ENCODE data around the gene MYO3B.
"Not testable (repeated sequence)": the region's sequence is repeated elsewhere in the genome, so short reads cannot be mapped to it uniquely, and the experiment has no call there.

The MYO3B gene

DNA sequence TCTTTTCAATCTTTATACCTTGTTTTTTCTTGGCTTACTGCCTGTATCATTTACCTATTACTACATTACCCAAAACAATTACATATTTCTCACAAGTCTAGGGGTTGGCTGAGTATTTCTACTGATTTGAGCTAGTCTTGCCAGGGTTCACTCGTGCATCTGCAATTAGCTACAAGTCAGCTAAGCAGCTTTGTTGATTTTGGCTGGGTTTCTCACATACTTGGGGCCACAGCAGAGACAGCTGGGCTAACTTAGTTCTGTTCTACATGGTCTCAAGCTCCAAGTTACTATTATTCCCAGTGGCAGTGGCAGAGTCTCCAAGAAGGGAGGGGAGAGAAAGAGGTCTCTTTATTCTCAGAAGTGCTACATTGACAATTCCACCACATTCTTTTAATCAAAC, 482.5 kb downstream of the MYO3B start:
- no peak for DNase-seq (ENCODE audit: low read depth in 4 of 4, low spot score in 1 of 4)

DNA sequence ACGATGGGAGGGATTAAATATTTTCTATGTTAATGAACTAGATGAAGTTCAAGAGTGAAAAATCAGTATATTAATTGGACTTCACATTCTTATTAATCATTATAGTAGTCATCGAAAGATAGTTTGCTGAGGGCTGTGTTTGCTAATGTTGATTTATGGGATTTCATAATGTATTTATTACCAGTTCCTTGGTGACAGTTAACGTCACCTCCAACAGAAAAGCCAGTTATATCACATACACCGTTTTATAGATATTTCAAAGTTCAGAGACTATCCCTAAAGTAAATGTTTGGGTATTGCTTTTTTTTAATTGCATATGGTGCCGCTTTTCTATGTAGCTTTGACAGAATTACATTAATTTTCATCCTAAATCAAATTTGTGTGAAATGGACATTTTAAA, 487.8 kb downstream of the MYO3B start:
- DNase-seq (ENCODE audit: low read depth in 4 of 4, low spot score in 1 of 4), result no peak

DNA sequence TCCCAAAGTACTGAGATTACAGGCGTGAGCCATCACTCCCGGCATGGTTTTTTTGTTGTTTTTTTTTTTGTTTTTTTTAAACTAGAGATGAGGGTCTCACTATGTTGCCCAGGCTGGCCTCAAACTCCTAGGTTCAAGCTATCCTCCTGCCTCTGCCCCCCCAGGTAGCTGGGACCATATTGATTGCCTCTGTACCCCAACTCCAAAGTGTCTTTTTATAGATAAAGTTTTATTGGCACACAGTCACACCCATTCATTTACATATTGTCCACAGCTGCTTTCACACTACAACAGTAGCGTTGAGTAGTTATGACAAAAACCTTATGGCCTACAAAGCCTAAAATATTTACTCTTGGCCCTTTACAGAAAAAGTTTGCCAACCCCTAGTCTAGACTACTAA, 492.0 kb downstream of the MYO3B start:
- DNase-seq (ENCODE audit: low read depth in 4 of 4, low spot score in 1 of 4), result no peak

- no peak for DNase-seq (ENCODE audit: low read depth in 4 of 4, low spot score in 1 of 4)
Observed at GRCh38 chr2:170670651-170671050, 492.7 kb downstream of the MYO3B start.

GRCh38 chr2:170671079-170671478, 493.1 kb downstream of the MYO3B start:
- DNase-seq (ENCODE audit: low read depth in 4 of 4, low spot score in 1 of 4), result no peak

- not testable (repeated sequence) for DNase-seq (ENCODE audit: low read depth in 4 of 4, low spot score in 1 of 4)
Observed at GRCh38 chr2:170674282-170674681, 496.3 kb downstream of the MYO3B start.

DNA sequence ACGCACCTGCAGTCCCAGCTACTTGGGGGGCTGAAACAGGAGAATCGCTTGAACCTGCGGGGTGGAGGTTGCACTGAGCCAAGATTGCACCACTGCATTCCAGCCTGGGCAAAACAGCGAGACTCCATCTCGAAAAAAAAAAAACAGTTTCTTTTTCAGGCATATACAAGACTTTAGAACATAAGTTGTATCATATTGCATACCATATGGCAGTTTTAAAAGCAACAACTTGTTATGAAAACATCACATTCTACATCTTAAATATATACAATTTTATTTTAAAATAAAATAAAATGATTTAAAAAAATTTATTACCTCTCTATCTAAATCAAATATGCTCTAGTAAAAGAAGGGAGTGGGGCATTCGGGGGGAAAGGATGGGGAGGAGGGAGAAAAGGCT, 497.8 kb downstream of the MYO3B start:
- no peak for DNase-seq (ENCODE audit: low read depth in 4 of 4, low spot score in 1 of 4)

- no peak for DNase-seq (ENCODE audit: low read depth in 4 of 4, low spot score in 1 of 4)
Observed at GRCh38 chr2:170679607-170680079, 501.7 kb downstream of the MYO3B start.

DNA sequence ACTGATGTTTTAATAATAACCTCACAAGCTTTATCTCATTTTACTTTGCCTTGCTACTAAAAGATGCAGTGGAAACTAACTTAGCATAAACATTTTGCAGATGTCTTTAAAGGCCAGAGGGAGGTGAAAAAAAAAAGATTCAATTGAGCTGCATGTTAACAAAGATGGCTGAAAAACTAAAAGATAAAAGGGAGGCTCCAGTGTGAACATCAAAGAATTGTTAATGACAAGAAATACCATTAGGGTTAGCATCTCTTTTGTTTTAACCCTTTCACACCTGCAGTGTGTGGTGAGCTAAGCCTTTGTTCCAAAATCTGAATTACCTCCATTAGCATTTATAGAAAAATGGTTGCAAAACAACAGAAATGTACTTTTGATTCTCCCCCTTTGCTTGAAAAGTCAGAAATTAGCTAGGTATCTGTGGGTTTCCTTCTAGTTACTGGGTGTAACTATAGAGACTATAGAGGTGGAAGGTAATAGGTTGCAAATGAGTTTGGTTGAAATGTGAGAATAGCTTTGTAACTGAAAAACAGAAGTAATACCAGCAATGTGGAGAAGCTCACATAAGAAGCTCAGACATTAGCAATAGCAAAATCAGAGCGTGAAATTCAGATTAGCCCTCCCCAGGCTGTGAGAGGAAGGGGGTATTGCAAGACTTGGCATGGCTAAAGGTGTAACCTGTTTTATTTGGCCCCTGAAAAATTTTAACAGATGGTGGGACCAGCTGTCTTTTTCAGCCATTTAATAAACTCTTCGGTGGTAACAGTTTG, 502.4 kb downstream of the MYO3B start:
- DNase-seq (ENCODE audit: low read depth in 4 of 4, low spot score in 1 of 4), result no peak

GRCh38 chr2:170681311-170681710, 503.4 kb downstream of the MYO3B start:
- no peak for DNase-seq (ENCODE audit: low read depth in 4 of 4, low spot score in 1 of 4)

GRCh38 chr2:170685591-170685990, 507.6 kb downstream of the MYO3B start:
- DNase-seq (ENCODE audit: low read depth in 4 of 4, low spot score in 1 of 4), result no peak

DNA sequence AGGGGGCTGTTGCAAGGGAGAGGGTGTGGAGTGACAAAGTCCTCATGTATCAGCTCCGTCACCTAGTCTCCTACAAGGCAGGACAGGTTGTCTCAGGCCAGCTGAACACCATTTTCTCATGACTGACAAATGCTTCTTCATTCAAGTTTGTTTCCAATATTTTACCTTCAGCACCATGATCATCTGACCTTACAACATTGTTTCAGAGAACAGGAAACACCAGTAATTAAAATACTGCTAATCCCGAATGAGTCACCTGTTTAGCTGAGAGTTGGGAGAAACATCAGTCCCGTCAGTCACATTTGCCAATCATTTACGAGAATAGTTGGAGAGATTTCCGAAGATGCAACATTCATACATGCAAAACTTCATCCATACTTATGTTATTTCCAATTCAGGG, 511.5 kb downstream of the MYO3B start:
- DNase-seq (ENCODE audit: low read depth in 4 of 4, low spot score in 1 of 4), result no peak

DNA sequence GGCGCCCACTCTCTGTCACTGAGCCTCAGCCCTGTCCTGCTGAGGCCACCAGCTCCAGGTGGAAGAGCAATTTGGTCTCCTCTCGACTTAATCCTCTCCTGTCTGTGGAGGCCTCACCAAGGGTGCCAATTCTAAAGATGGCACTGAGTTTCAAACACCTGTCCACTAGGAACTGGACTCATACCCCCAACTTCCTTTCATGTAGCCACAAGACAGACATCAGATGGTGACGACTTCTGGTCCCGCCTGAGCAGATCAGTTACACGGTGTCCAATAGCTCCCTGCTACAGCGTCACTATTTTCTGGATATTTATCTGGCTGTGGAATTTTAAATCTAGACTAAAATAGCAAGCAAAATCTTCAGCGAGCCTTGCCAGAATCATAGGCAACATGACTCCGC, 512.7 kb downstream of the MYO3B start:
- DNase-seq (ENCODE audit: low read depth in 4 of 4, low spot score in 1 of 4), result no peak

DNA sequence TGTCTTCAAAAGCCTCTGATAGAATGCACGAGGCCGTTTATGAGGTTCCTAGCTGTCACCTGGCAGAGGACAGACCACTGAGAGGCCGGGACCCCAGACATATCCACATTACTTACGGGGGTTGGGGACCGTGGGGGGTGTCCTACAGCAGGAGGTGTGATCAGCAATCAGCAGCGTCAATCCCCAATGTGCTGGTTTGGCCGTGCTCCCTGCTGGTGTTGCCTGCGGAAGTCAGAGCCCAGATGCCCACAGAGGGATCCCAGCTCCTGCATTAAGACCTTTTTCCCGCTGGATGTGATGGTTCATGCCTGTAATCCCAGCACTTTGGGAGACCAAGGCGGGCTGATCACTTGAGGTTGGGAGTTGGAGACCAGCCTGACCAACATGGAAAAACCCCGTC, 516.4 kb downstream of the MYO3B start:
- no peak for DNase-seq (ENCODE audit: low read depth in 4 of 4, low spot score in 1 of 4)

DNA sequence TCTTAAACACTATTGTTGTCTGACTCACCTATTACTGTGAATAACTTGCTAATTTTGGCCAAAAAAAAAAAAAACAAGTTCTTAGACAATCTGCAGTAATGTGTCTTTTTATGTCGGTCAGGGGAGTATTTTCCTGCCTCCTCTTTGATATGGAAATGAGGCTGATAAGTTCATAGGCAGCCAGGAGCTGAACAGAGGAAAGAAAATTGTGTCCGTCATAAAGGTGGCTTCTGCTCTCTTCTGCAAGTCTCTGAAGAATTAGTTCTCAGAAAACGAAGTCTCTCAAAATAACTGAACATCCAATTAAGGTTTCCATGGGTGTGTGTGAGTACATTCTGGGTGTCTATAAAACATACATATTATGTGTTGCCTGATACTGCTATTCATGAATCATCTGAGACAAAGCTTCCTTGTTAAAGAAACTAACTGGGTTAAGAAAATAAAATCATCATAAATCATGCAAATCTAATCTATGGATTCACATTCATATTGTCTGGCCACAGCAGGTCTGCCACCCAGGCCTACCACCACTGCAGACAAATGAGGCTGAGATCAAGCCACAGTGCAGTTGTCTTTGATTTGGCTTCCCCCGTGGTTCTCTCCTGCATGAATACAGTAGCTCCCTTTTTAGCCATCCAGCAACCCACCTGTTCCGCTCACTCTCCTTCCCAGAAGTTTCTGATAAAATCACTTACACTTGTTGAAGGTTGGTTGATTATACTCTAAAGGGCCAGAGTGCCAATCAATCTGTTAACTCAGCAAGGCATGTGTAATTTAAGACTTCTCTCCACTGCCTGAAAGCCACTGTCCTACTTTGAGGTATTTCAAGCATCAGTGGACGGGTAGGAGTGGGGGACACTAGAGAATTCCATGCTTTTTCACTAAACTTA, 517.8 kb downstream of the MYO3B start:
- DNase-seq (ENCODE audit: low read depth in 4 of 4, low spot score in 1 of 4), result no peak

DNA sequence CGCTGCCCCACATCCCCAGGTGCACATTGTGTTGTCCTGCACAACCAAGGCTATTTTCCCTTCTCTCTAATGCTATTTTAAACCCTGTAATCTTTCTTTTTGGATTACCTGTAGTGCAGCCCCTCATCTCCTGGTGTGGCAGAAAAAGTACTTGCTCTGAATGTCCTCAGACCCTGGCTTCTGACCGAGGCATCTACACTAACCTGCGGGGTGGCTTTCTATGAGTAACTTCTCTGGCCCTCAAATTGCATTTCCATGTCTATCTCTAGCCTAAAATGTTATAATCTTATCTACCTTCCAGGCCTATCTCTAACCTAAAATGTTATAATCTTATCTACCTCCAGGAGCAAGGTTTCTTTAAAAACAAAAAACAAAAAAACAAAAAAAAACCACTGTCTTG, 519.0 kb downstream of the MYO3B start:
- DNase-seq (ENCODE audit: low read depth in 4 of 4, low spot score in 1 of 4), result no peak

DNA sequence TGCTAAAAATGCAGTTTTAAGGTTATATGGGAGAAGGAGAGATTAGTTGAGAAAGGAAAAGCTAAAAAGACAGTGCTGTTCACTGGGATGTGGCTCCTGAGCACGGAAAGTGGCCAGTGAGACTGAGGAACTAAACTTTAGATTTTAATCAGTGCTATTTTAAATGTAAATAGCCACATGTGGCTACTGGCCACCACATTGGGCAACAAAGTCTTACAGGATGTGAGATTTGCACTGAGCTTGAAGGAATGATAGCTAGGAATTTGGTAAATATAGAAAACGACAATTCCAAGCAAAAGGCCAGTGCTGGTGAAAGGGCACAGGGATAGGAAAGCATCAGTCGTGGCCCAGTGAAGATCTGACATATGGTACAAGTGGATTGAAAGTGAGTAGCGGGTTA, 523.1 kb downstream of the MYO3B start:
- DNase-seq (ENCODE audit: low read depth in 4 of 4, low spot score in 1 of 4), result no peak

- DNase-seq (ENCODE audit: low read depth in 4 of 4, low spot score in 1 of 4), result no peak
Observed at GRCh38 chr2:170703776-170704476, 526.0 kb downstream of the MYO3B start.

Measured in stimulated activated CD4-positive, alpha-beta T cell treated with anti-CD3 and anti-CD28 coated beads, Interleukin-1b, Interleukin-23, amount 100 ng/mL, for 24 hours (primary cell).